OCI-LY7 (cell line): ENCODE data around the gene FKBP1B. TPM values are rescaled to one million over a fixed set of nuclear protein-coding genes. Genes with fewer than 3 reads are reported as not detected.

Source experiments
- BruUV-seq: library from RNA; stranded (reverse); fragments of 400-500 nt; replicated peaks from 2 replicates; lab custom pipeline; 2021; lab: Mats Ljungman, UMichigan
- CTCF ChIA-PET: fragments of 300-600 bp; sonication (Branson Sonifier 250); formaldehyde crosslinking; loops from one replicate; lab custom pipeline; 2022; ENCODE audit warnings: antibody characterized with exemption; ENCODE audit not compliant: unreplicated experiment; lab: Charles Lee
- POLR2A ChIA-PET: fragments of 300-600 bp; sonication (Branson Sonifier 250); formaldehyde crosslinking; loops from one replicate; lab custom pipeline; 2022; ENCODE audit warnings: antibody characterized with exemption; lab: Charles Lee
- DNase-seq: peaks from one replicate; pipeline ENCODE4 v3.0.0-alpha.2; 2015; ENCODE audit warnings: low spot score
- H2AFZ ChIP-seq: fragments of 200-600 bp; sonication (generic), shearing (Covaris generic); 2 replicates; pipeline ENCODE4 v1.6.1; 2014; ENCODE audit warnings: mild to moderate bottlenecking, antibody characterized with exemption, low read length, moderate library complexity
- H3K27ac ChIP-seq: fragments of 200-600 bp; sonication (generic); 2 replicates; pipeline ENCODE4 v1.5.1; 2014; ENCODE audit warnings: mixed run types, low read depth, mild to moderate bottlenecking, moderate library complexity, low read length, inconsistent platforms; ENCODE audit not compliant: poor library complexity, severe bottlenecking
- H3K36me3 ChIP-seq: fragments of 200-600 bp; sonication (generic); 2 replicates; pipeline ENCODE4 v1.6.1; 2014; ENCODE audit warnings: mild to moderate bottlenecking, antibody characterized with exemption, low read length, moderate library complexity, mixed read lengths; ENCODE audit not compliant: insufficient read depth
- H3K4me1 ChIP-seq: fragments of 200-600 bp; sonication (generic); 2 replicates; pipeline ENCODE4 v1.5.1; 2014; ENCODE audit warnings: mild to moderate bottlenecking, low read length; ENCODE audit not compliant: insufficient read depth, poor library complexity, severe bottlenecking
- H3K4me2 ChIP-seq: fragments of 200-600 bp; sonication (generic); 2 replicates; pipeline ENCODE4 v1.6.1; 2014; ENCODE audit warnings: mild to moderate bottlenecking, low read length
- H3K4me3 ChIP-seq: fragments of 200-600 bp; sonication (generic); 2 replicates; pipeline ENCODE4 v1.5.1; 2014; ENCODE audit warnings: mild to moderate bottlenecking, low read depth, low read length; ENCODE audit not compliant: poor library complexity, severe bottlenecking
- H3K79me2 ChIP-seq: fragments of 200-600 bp; sonication (generic); 2 replicates; pipeline ENCODE4 v1.6.1; 2016; ENCODE audit warnings: low read depth, mild to moderate bottlenecking, low read length, moderate library complexity, mixed read lengths; ENCODE audit not compliant: insufficient read depth
- H3K9me2 ChIP-seq: fragments of 200-600 bp; sonication (generic); 2 replicates; pipeline ENCODE4 v1.6.1; 2016; ENCODE audit warnings: mild to moderate bottlenecking, low read length, mixed read lengths; ENCODE audit not compliant: insufficient read depth
- H3K9me3 ChIP-seq: fragments of 200-600 bp; sonication (generic); 2 replicates; pipeline ENCODE4 v1.6.1; 2014; ENCODE audit warnings: mild to moderate bottlenecking, mixed run types, low read length, mixed read lengths
- H4K20me1 ChIP-seq: fragments of 200-600 bp; sonication (generic); 2 replicates; pipeline ENCODE4 v1.6.1; 2014; ENCODE audit warnings: mild to moderate bottlenecking, antibody characterized with exemption, low read length, moderate library complexity, mixed read lengths; ENCODE audit not compliant: insufficient read depth
- CTCF ChIP-seq: fragments of 200-600 bp; sonication (generic); conservative IDR thresholded peaks from 2 replicates; pipeline ENCODE4 v1.5.1; 2014; ENCODE audit warnings: mild to moderate bottlenecking, antibody characterized with exemption, low read length, moderate library complexity, mixed read lengths
- EZH2phosphoT487 ChIP-seq: fragments of 200-600 bp; sonication (generic); IDR thresholded peaks from 2 replicates; pipeline ENCODE4 v1.6.1; 2018; ENCODE audit warnings: low read depth, borderline replicate concordance, mild to moderate bottlenecking, mixed run types, antibody characterized with exemption, low read length, moderate library complexity, mixed read lengths
- intact Hi-C: fragments of 100-400 bp; cut with micrococcal nuclease; formaldehyde crosslinking; loops from one replicate; pipeline ENCODE4 v1.10.0; 2022; ENCODE audit not compliant: unreplicated experiment
- total RNA-seq, 2 experiments: library from RNA; depleted of rRNA in 1 of 2; stranded (reverse); fragments of >200 nt in 1 of 2; shearing (Covaris generic) in 1 of 2; gene quantifications; 2 replicates each; pipeline ENCODE4 v1.2.3, GENCODE V29; 2014 to 2022

Gene FKBP1B
- total RNA-seq, 2 experiments from 2014 or later, result 1.5 to 3.2 TPM

GRCh38 chr2:24046930-24047702 is 2.4 kb upstream of the FKBP1B start, which contains the start of gene WDCP:
Gene WDCP, minus strand, starts transcription at chr2:24047391. Its CDS starts 7,897 bp downstream, at chr2:24039494.
- ChIA-PET POLR2A (interaction anchor here (0.5 to 2.3 kb wide), 21 partner anchors 10 to 550 kb away, joined by 3 to 16 read pairs (median 5); partner anchors contain the start of genes ATAD2B, ITSN2 and SF3B6), CTCF (interaction anchor here (0.9 to 1.4 kb wide), 4 partner anchors 12 to 121 kb away, joined by 3 to 10 read pairs (median 3); partner anchors contain the start of gene SF3B6)
- Histone ChIP-seq H3K9me2 (no peaks in the 10 kb centered on the region), H3K4me1 (peaks cover 24% of the 10 kb centered on the region), H3K4me3 (peak within 1 kb of the TSS; percentile 85), H3K4me2 (peak within 1 kb of the TSS; percentile 99), H3K36me3 (no peaks in the 10 kb centered on the region), H2AFZ (peak within 1 kb of the TSS; percentile 89), H3K27ac (peak within 1 kb of the TSS; percentile 25), H3K79me2 (peaks cover 20% of the 10 kb centered on the region), H4K20me1 (peaks cover 3% of the 10 kb centered on the region; the same call in 1 of the 2 replicates), H3K9me3 (no peaks in the 10 kb centered on the region)
- peak; percentile 98 for DNase-seq
- BruUV-seq, result no TSS peak
- intact Hi-C loops, result loop anchor here (5.0 kb wide), 1 partner anchor 120 kb away; the partner anchor contains the start of gene ATAD2B
- no peak for TF ChIP-seq EZH2phosphoT487
- no peak for TF ChIP-seq CTCF

- H3K9me2 ChIP-seq, result no peaks in the 10 kb centered on the region
- peaks cover 24% of the 10 kb centered on the region for H3K4me1 ChIP-seq
- H3K36me3 ChIP-seq, result no peaks in the 10 kb centered on the region
- H3K79me2 ChIP-seq, result peaks cover 20% of the 10 kb centered on the region
- no peak overlapping the region for H3K27ac ChIP-seq
- ChIA-PET CTCF (interaction anchor here (0.9 to 1.4 kb wide), 3 partner anchors 12 to 122 kb away, joined by 3 to 10 read pairs (median 3); partner anchors contain the start of gene SF3B6), POLR2A (interaction anchor here (0.9 to 2.3 kb wide), 18 partner anchors 9 to 549 kb away, joined by 3 to 16 read pairs (median 5); partner anchors contain the start of genes ATAD2B, ITSN2 and SF3B6)
- H3K9me3 ChIP-seq, result no peaks in the 10 kb centered on the region
- DNase-seq, result no peak
- H3K4me2 ChIP-seq, result peak overlapping the region; percentile 51
- H3K4me3 ChIP-seq, result peak overlapping the region; percentile 85
- peak overlapping the region; percentile 89 for H2AFZ ChIP-seq
- intact Hi-C loops, result loop anchor here (5.0 kb wide), 1 partner anchor 120 kb away; the partner anchor contains the start of gene ATAD2B
- peaks cover 3% of the 10 kb centered on the region; the same call in 1 of the 2 replicates for H4K20me1 ChIP-seq
- no TSS peak for BruUV-seq
- TF ChIP-seq EZH2phosphoT487 (no peak), CTCF (no peak)
These were observed 1.9 kb upstream of the FKBP1B start for GRCh38 chr2:24047703-24048033.
